HG03558 (cell line): Measurements from ENCODE around the gene NMNAT3.

Source experiments
- ATAC-seq: cut with Tn5 transposase; IDR thresholded peaks from one replicate; pipeline ENCODE4 v1.9.1; 2021; ENCODE audit warnings: moderate number of reproducible peaks; ENCODE audit not compliant: unreplicated experiment; ENCODE audit errors: extremely low read depth

The NMNAT3 gene

GRCh38 chr3:139676108-139676507 lies 1.7 kb downstream of the NMNAT3 start:
- ATAC-seq: no peak

- ATAC-seq: no peak
These were observed 2.4 kb downstream of the NMNAT3 start for GRCh38 chr3:139675327-139675726.

GRCh38 chr3:139674571-139675260 lies 3.1 kb downstream of the NMNAT3 start:
- ATAC-seq: no peak

- ATAC-seq: no peak
These were observed 4.9 kb downstream of the NMNAT3 start for GRCh38 chr3:139672884-139673283.

- no peak for ATAC-seq
These were observed 5.7 kb downstream of the NMNAT3 start for GRCh38 chr3:139671863-139672646.

- no peak for ATAC-seq
These were observed 6.7 kb downstream of the NMNAT3 start for GRCh38 chr3:139671107-139671506.

- no peak for ATAC-seq
These were observed 7.6 kb downstream of the NMNAT3 start for GRCh38 chr3:139670196-139670595.

- ATAC-seq: no peak
These were observed 9.4 kb downstream of the NMNAT3 start for GRCh38 chr3:139668332-139668731.

- ATAC-seq: no peak
These were observed 12.8 kb downstream of the NMNAT3 start for GRCh38 chr3:139664958-139665357.

- ATAC-seq: no peak
These were observed 17.5 kb downstream of the NMNAT3 start for GRCh38 chr3:139660269-139660668.

GRCh38 chr3:139659511-139659910 lies 18.3 kb downstream of the NMNAT3 start:
- no peak for ATAC-seq

- ATAC-seq: no peak
These were observed 19.8 kb downstream of the NMNAT3 start for GRCh38 chr3:139657936-139658335.

- no peak for ATAC-seq
These were observed 20.3 kb downstream of the NMNAT3 start for GRCh38 chr3:139657434-139657833.

- no peak for ATAC-seq
These were observed 21.7 kb downstream of the NMNAT3 start for GRCh38 chr3:139655909-139656595.

GRCh38 chr3:139654637-139655365 lies 23.0 kb downstream of the NMNAT3 start:
- no peak for ATAC-seq

GRCh38 chr3:139653582-139653981 lies 24.2 kb downstream of the NMNAT3 start:
- no peak for ATAC-seq

GRCh38 chr3:139652561-139652960 lies 25.2 kb downstream of the NMNAT3 start:
- ATAC-seq: no peak

- ATAC-seq: no peak
These were observed 29.8 kb downstream of the NMNAT3 start for GRCh38 chr3:139647866-139648435.

- no peak for ATAC-seq
These were observed 31.3 kb downstream of the NMNAT3 start for GRCh38 chr3:139646512-139646911.

- no peak for ATAC-seq
These were observed 34.8 kb downstream of the NMNAT3 start for GRCh38 chr3:139642996-139643395.
